HepG2 (cell line): ENCODE measurements around the gene BBIP1. TPM values are rescaled to one million over a fixed set of nuclear protein-coding genes. Genes with fewer than 3 reads are reported as not detected.
A peak's percentile ranks its signal among the peaks of the same experiment; 100 is the strongest.

ENCODE experiments used
- CC2D1A ChIP-seq: sonication (generic); formaldehyde crosslinking; IDR thresholded peaks from 2 replicates; pipeline ENCODE4 v1.8.1; 2023; ENCODE audit warnings: mild to moderate bottlenecking, missing genetic modification reagents
- CTCF ChIP-seq: sonication (generic); formaldehyde crosslinking; IDR thresholded peaks from 2 replicates; pipeline ENCODE4 v1.5.0; 2020; ENCODE audit warnings: mild to moderate bottlenecking, missing genetic modification reagents, moderate library complexity
- EP300 ChIP-seq, 3 experiments: sonication (generic) in 1 of 3; formaldehyde crosslinking in 1 of 3; IDR thresholded peaks; 2 replicates each; pipeline versions ENCODE4 v1.5.1 to v1.6.1; 2011 to 2020; ENCODE audit warnings: low read depth in 2 of 3, low read length in 2 of 3, borderline replicate concordance in 1 of 3, improper control_type of control experiment in 1 of 3, mild to moderate bottlenecking in 1 of 3, missing genetic modification reagents in 1 of 3, moderate library complexity in 1 of 3
- HES4 ChIP-seq: sonication (generic); formaldehyde crosslinking; IDR thresholded peaks from 2 replicates; pipeline ENCODE4 v1.9.0; 2021; ENCODE audit warnings: mild to moderate bottlenecking, missing genetic modification reagents, borderline replicate concordance
- HIC2 ChIP-seq: sonication (generic); formaldehyde crosslinking; IDR thresholded peaks from 2 replicates; pipeline ENCODE4 v1.9.0; 2022; ENCODE audit warnings: low read depth, missing genetic modification reagents
- HNF1B ChIP-seq: sonication (generic); formaldehyde crosslinking; IDR thresholded peaks from 2 replicates; pipeline ENCODE4 v1.5.1; 2020; ENCODE audit warnings: mild to moderate bottlenecking, moderate library complexity, missing genetic modification reagents
- IRF9 ChIP-seq: sonication (generic); formaldehyde crosslinking; IDR thresholded peaks from 2 replicates; pipeline ENCODE4 v1.8.0; 2022; ENCODE audit warnings: missing genetic modification reagents, mild to moderate bottlenecking, borderline replicate concordance
- KDM1A ChIP-seq: IDR thresholded peaks from 2 replicates; pipeline ENCODE4 v1.6.1; 2016; ENCODE audit warnings: missing compliant biosample characterization
- NR3C1 ChIP-seq: sonication (generic); formaldehyde crosslinking; IDR thresholded peaks from 2 replicates; pipeline ENCODE4 v1.4.0; 2020; ENCODE audit warnings: missing genetic modification reagents
- PCBP1 ChIP-seq: fragments of 200-400 bp; formaldehyde crosslinking; IDR thresholded peaks from 2 replicates; pipeline ENCODE4 v1.6.1; 2017; ENCODE audit warnings: mild to moderate bottlenecking, low read depth, low read length, borderline replicate concordance
- REXO4 ChIP-seq: sonication (generic); formaldehyde crosslinking; IDR thresholded peaks from 2 replicates; pipeline ENCODE4 v1.8.0; 2022; ENCODE audit warnings: missing genetic modification reagents, mild to moderate bottlenecking, borderline replicate concordance
- RXRB ChIP-seq: IDR thresholded peaks from 2 replicates; pipeline ENCODE4 v1.6.1; 2016; ENCODE audit warnings: borderline replicate concordance, missing genetic modification reagents, missing compliant biosample characterization
- YY1 ChIP-seq: IDR thresholded peaks from 2 replicates; pipeline ENCODE4 v1.6.1; 2011; ENCODE audit warnings: low read length, low read depth, moderate library complexity, mild to moderate bottlenecking; ENCODE audit not compliant: insufficient read depth, insufficient replicate concordance
- ZNF512 ChIP-seq: sonication (generic); formaldehyde crosslinking; IDR thresholded peaks from 2 replicates; pipeline ENCODE4 v1.4.0; 2020; ENCODE audit warnings: mild to moderate bottlenecking, missing genetic modification reagents
- ZNF766 ChIP-seq: sonication (generic); formaldehyde crosslinking; IDR thresholded peaks from 2 replicates; pipeline ENCODE4 v1.5.0; 2020; ENCODE audit warnings: missing genetic modification reagents, borderline replicate concordance
- ZNF776 ChIP-seq: sonication (generic); formaldehyde crosslinking; IDR thresholded peaks from 2 replicates; pipeline ENCODE4 v1.4.0; 2020; ENCODE audit warnings: mild to moderate bottlenecking, missing genetic modification reagents
- ZXDC ChIP-seq: sonication (generic); formaldehyde crosslinking; IDR thresholded peaks from 2 replicates; pipeline ENCODE4 v1.5.0; 2020; ENCODE audit warnings: mild to moderate bottlenecking, missing genetic modification reagents
- polyA plus RNA-seq, 8 experiments: library from polyadenylated mRNA; depleted of rRNA in 3 of 8; stranded (reverse) in 7 of 8; unstranded in 1 of 8; fragments of >200 nt; fragmentation: Illumina TruSeq in 4 of 8; extraction: Trizol in 4 of 8; gene quantifications; 2 replicates each; pipeline versions ENCODE4 v1.2.1 to v1.2.3, GENCODE V29; 2011 to 2016; ENCODE audit warnings: low read depth in 4 of 8, missing spikeins in 1 of 8, mixed read lengths in 1 of 8; ENCODE audit not compliant: insufficient read depth in 1 of 8
- total RNA-seq, 5 experiments: library from RNA; depleted of rRNA; stranded (reverse); fragments of >200 nt; fragmentation: Illumina TruSeq; extraction: Trizol; gene quantifications; 2 replicates each; pipeline ENCODE4 v1.2.3, GENCODE V29; 2016; ENCODE audit warnings: low read depth in 1 of 5

BBIP1 gene
- total and polyA plus RNA-seq, 2 of the 13 experiments (the other 11 are each of a cell fraction or from before 2014, with no cell fraction given): 18.3 to 24.1 TPM

GRCh38 chr10:110919349-110919931, 460 bp upstream of the BBIP1 start, which contains the start of gene SHOC2 (continued):
- TF ChIP-seq REXO4 (CRISPR knock-in tag) (no peak), RXRB (CRISPR knock-in tag) (no peak), YY1 (no peak), KDM1A (no peak), CTCF (CRISPR knock-in tag) (0 out of 2 replicates have a peak, but pooled peaks have one; percentile 27), ZNF766 (CRISPR knock-in tag) (no peak), ZXDC (CRISPR knock-in tag) (no peak), IRF9 (CRISPR knock-in tag) (no peak), HNF1B (CRISPR knock-in tag) (no peak), ZNF512 (no peak), ZNF776 (CRISPR knock-in tag) (no peak), HES4 (CRISPR knock-in tag) (peak; percentile 55), NR3C1 (CRISPR knock-in tag) (no peak), PCBP1 (0 out of 2 replicates have a peak, but pooled peaks have one; percentile 38), CC2D1A (no peak), HIC2 (CRISPR knock-in tag) (no peak), EP300 (IDR thresholded peaks at IDR 0.05; ENCODE audit: low read depth in 2 of 2, low read length in 2 of 2) (no peak), EP300 (CRISPR knock-in tag; IDR thresholded peaks at IDR 0.05; ENCODE audit: borderline replicate concordance) (no peak)
